Liver (tissue), 9 donors: Measurements from ENCODE around the gene CD79A. TPM values are rescaled to one million over a fixed set of nuclear protein-coding genes. Genes with fewer than 3 reads are reported as not detected.

Experiments
- DNase-seq: peaks from one replicate; pipeline ENCODE4 v3.0.0-alpha.2; 2017; ENCODE audit warnings: low spot score
- H3K27ac ChIP-seq, 2 donors: one replicate each; pipeline ENCODE4 v1.7.0; 2013; ENCODE audit warnings: inconsistent platforms in 2 of 2, low read length in 2 of 2, control low read depth in 1 of 2, low read depth in 1 of 2, mild to moderate bottlenecking in 1 of 2
- H3K27me3 ChIP-seq, 4 donors: one replicate each; pipeline versions ENCODE4 v1.6.1 to v1.7.0; 2013; ENCODE audit warnings: low read length in 3 of 4, inconsistent platforms in 1 of 4, mild to moderate bottlenecking in 1 of 4, moderate library complexity in 1 of 4; ENCODE audit not compliant: control insufficient read depth in 4 of 4, insufficient read depth in 4 of 4
- H3K36me3 ChIP-seq, 4 donors: one replicate each; pipeline versions ENCODE4 v1.6.1 to v1.7.0; 2013; ENCODE audit warnings: low read length in 3 of 4, mild to moderate bottlenecking in 3 of 4, low read depth in 1 of 4, moderate library complexity in 1 of 4; ENCODE audit not compliant: control insufficient read depth in 4 of 4, insufficient read depth in 3 of 4
- H3K4me1 ChIP-seq, 4 donors: one replicate each; pipeline versions ENCODE4 v1.6.1 to v1.7.0; 2013; ENCODE audit warnings: low read length in 3 of 4, mild to moderate bottlenecking in 3 of 4, moderate library complexity in 1 of 4; ENCODE audit not compliant: control insufficient read depth in 4 of 4, insufficient read depth in 4 of 4
- H3K4me3 ChIP-seq, 3 donors: one replicate each; pipeline versions ENCODE4 v1.6.1 to v1.7.0; 2013; ENCODE audit warnings: low read length in 3 of 3, control low read depth in 1 of 3, low read depth in 1 of 3, mild to moderate bottlenecking in 1 of 3
- H3K9ac ChIP-seq, 2 donors: one replicate each; pipeline ENCODE4 v1.7.0; 2013; ENCODE audit warnings: low read length in 2 of 2, mild to moderate bottlenecking in 2 of 2, moderate library complexity in 2 of 2, control low read depth in 1 of 2, low read depth in 1 of 2
- H3K9me3 ChIP-seq, 4 donors: one replicate each; pipeline versions ENCODE4 v1.6.1 to v1.7.0; 2013; ENCODE audit warnings: low read length in 3 of 4; ENCODE audit not compliant: control insufficient read depth in 4 of 4
- ATF3 ChIP-seq: IDR thresholded peaks from 2 replicates; pipeline ENCODE4 v1.6.1; 2016; ENCODE audit warnings: antibody characterized with exemption
- CTCF ChIP-seq: fragments of 150-350 bp; IDR thresholded peaks from 2 replicates; pipeline ENCODE4 v1.5.1; 2017; ENCODE audit warnings: improper control_type of control experiment, low read depth, low read length; ENCODE audit not compliant: missing input control
- FOXA2 ChIP-seq: IDR thresholded peaks from 2 replicates; pipeline ENCODE4 v1.6.1; 2016; ENCODE audit warnings: antibody characterized with exemption
- HNF4A ChIP-seq, 2 donors: conservative IDR thresholded peaks; 2 replicates each; pipeline ENCODE4 v1.6.1; 2016; ENCODE audit warnings: antibody characterized with exemption in 2 of 2, mild to moderate bottlenecking in 2 of 2
- JUND ChIP-seq, 2 donors: IDR thresholded peaks; 2 replicates each; pipeline ENCODE4 v1.6.1; 2016; ENCODE audit warnings: antibody characterized with exemption in 2 of 2
- RXRA ChIP-seq, 2 donors: IDR thresholded peaks; 2 replicates each; pipeline ENCODE4 v1.6.1; 2017 to 2018; ENCODE audit warnings: antibody characterized with exemption in 2 of 2, mild to moderate bottlenecking in 1 of 2
- SP1 ChIP-seq: IDR thresholded peaks from 2 replicates; pipeline ENCODE4 v1.6.1; 2018; ENCODE audit warnings: antibody characterized with exemption, mild to moderate bottlenecking
- TAF1 ChIP-seq: conservative IDR thresholded peaks from 2 replicates; pipeline ENCODE4 v1.6.1; 2016; ENCODE audit warnings: antibody characterized with exemption, mild to moderate bottlenecking
- YY1 ChIP-seq: IDR thresholded peaks from 2 replicates; pipeline ENCODE4 v1.6.1; 2016; ENCODE audit warnings: antibody characterized with exemption, mild to moderate bottlenecking
- ZBTB33 ChIP-seq: IDR thresholded peaks from 2 replicates; pipeline ENCODE4 v1.6.1; 2016; ENCODE audit warnings: antibody characterized with exemption
- WGBS: extraction: QIAGEN DNeasy Blood & Tissue Kit; methylation state at CpG from one replicate; pipeline ENCODE4 v1.1.7; 2013; 5-methylcytosine and 5-hydroxymethylcytosine counted together
- polyA plus RNA-seq, 2 donors: library from polyadenylated mRNA; stranded (reverse) in 1 of 2; unstranded in 1 of 2; fragments of 200-250 nt in 1 of 2; fragments of >200 nt in 1 of 2; fragmentation: Nextera tagmentation in 1 of 2; extraction: Ambion mirVana in 1 of 2; gene quantifications; one replicate each; pipeline versions ENCODE4 v1.2.1 to v1.2.3, GENCODE V29; 2013 to 2015
- total RNA-seq, 2 donors: library from RNA; depleted of rRNA; stranded (reverse); fragments of >200 nt; gene quantifications; one replicate each; pipeline ENCODE4 v1.2.3, GENCODE V29; 2014
- donor health status: healthy.
- donor health status: healthy.
- donor health status: healthy.
- donor health status: healthy.
- donor health status: healthy.

Gene CD79A
- total and polyA plus RNA-seq, 4 donors = 0.43 to 5.0 (median 2.0) TPM

- H3K4me1 ChIP-seq = peaks cover 0 to 25% (median 17%) of the 10 kb centered on the region in 4 donors
- no peaks in the 10 kb centered on the region for H3K27me3 ChIP-seq
- TF ChIP-seq HNF4A (conservative IDR thresholded peaks at IDR 0.05) (no peak), RXRA (IDR thresholded peaks at IDR 0.05) (no peak), SP1 (no peak), YY1 (no peak), ZBTB33 (no peak), FOXA2 (no peak), ATF3 (no peak), JUND (IDR thresholded peaks at IDR 0.05) (no peak), CTCF (no peak)
- H3K36me3 ChIP-seq = no peaks in the 10 kb centered on the region
- peak within 1 kb of the TSS; percentile 52 to 92 for H3K9ac ChIP-seq
- no peak for DNase-seq
- no peaks in the 10 kb centered on the region for H3K9me3 ChIP-seq
- H3K4me3 ChIP-seq = peak within 1 kb of the TSS; percentile 78 to 97 (median 82)
- WGBS = 4% methylated on average over 80 of the region's 80 CpGs
- peak within 1 kb of the TSS; percentile 78 to 87 for H3K27ac ChIP-seq
These were observed 5.7 kb downstream of the CD79A start, which contains the start of gene ARHGEF1 for GRCh38 chr19:41882568-41883462. TSS of gene ARHGEF1 (plus strand) at chr19:41883184. CDS start at chr19:41888083, 4,899 bp downstream.

- Histone ChIP-seq H3K27me3 (no peaks in the 10 kb centered on the region), H3K36me3 (no peaks in the 10 kb centered on the region), H3K9ac (peak overlapping the region; percentile 52 to 92), H3K4me1 (peaks cover 0 to 25% (median 17%) of the 10 kb centered on the region in 4 donors), H3K9me3 (no peaks in the 10 kb centered on the region), H3K27ac (peak overlapping the region; percentile 78 to 87), H3K4me3 (peak overlapping the region; percentile 78 to 97 (median 82))
- 2% methylated on average over 23 of the region's 23 CpGs for WGBS
- no peak for DNase-seq
- TF ChIP-seq CTCF (no peak), TAF1 (no peak), FOXA2 (no peak)
These were observed 6.4 kb downstream of the CD79A start for GRCh38 chr19:41883463-41883820.
